ENCODE results near the gene PRRG2. TPM values are rescaled to one million over a fixed set of nuclear protein-coding genes. Genes with fewer than 3 reads are reported as not detected.

PRRG2 gene
- total RNA-seq, 1 experiment from 2014 or later = 4.7 TPM

DNA sequence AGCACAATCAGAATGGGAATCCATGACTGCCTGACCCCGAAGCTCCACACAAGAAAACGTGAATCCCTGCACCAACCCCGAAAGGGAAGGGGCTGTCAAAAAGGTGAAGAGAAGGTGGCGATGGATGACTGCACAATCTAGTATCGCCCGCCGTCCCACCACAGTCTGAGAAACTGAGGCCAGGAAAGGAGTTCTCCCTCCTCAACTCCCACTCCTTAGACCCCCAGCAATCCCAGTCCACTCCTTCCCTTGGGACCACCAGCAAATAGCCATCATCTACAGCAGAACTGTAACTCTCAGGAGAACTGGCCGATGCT is 1.2 kb upstream of the PRRG2 start:
- CTCF ChIA-PET = interaction anchor here (0.6 to 4.6 kb wide), 3 partner anchors 10 to 94 kb away, joined by 3 to 40 read pairs (median 9); no protein-coding TSS in a partner anchor
- Mint-ChIP-seq H3K9me3 (ENCODE audit: unreplicated experiment) (no peaks in the 10 kb centered on the region), H3K27ac (ENCODE audit: low read depth, unreplicated experiment) (peak overlapping the region; percentile 96), H3K27me3 (ENCODE audit: insufficient read depth, unreplicated experiment) (no peaks in the 10 kb centered on the region), H3K36me3 (ENCODE audit: insufficient read depth, unreplicated experiment) (peaks cover 13% of the 10 kb centered on the region), H3K4me1 (ENCODE audit: insufficient read depth, unreplicated experiment) (peaks cover 22% of the 10 kb centered on the region), H3K4me3 (ENCODE audit: unreplicated experiment) (peak overlapping the region; percentile 92)
- TF ChIP-seq, protein P1, sequence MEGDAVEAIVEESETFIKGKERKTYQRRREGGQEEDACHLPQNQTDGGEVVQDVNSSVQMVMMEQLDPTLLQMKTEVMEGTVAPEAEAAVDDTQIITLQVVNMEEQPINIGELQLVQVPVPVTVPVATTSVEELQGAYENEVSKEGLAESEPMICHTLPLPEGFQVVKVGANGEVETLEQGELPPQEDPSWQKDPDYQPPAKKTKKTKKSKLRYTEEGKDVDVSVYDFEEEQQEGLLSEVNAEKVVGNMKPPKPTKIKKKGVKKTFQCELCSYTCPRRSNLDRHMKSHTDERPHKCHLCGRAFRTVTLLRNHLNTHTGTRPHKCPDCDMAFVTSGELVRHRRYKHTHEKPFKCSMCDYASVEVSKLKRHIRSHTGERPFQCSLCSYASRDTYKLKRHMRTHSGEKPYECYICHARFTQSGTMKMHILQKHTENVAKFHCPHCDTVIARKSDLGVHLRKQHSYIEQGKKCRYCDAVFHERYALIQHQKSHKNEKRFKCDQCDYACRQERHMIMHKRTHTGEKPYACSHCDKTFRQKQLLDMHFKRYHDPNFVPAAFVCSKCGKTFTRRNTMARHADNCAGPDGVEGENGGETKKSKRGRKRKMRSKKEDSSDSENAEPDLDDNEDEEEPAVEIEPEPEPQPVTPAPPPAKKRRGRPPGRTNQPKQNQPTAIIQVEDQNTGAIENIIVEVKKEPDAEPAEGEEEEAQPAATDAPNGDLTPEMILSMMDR (IDR thresholded peaks at IDR 0.05; ENCODE audit: unreplicated experiment) = no peak
- DNase-seq (ENCODE audit: unreplicated experiment) = no peak
- intact Hi-C loops (cut with micrococcal nuclease) = loop anchor here (2.0 kb wide), 1 partner anchor 61 kb away; the partner anchor contains the start of gene RRAS
- POLR2A ChIA-PET = interaction anchor here (0.5 to 4.8 kb wide), 22 partner anchors 9 to 653 kb away, joined by 3 to 138 read pairs (median 11); partner anchors contain the start of genes ALDH16A1, ATF5, BCL2L12 and GYS1
- BruUV-seq (replicated peaks) = no TSS peak

DNA sequence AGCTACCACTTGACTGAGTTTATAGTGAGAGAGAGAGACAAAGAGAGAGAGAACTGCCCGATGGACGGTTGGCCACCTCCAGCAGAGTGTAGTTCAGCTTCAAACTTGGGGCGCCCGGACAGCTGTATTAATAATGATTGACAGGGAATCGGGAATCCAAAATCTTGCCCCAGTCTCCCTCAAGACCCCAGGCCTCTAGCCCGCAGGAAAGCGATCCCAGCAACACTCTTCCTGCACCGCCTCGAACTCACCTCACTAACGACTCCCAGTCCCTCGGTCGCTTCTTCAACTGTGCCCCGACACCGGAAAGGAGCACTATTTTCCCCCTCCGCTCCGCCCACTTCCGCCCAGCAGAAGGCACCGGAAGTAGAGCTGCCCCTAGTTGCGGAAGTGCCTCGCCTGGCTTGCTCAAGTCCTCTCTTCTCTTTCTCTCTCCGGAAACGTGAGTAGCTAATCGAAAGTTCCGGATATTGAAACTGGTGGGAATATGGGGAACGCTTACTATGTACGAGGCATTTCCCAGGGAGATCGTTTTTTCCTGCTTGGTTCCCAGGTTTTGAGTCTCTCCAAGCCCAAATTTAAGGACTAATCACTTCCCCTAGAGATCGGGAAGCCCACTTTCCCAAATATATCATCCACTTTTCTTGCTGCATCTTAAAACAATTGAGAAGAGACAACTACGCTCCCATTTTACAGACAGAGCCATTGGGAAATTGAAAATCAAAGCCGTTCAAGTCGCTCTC is 681 bp upstream of the PRRG2 start, which contains the start of gene NOSIP:
Gene NOSIP (minus strand): TSS at position 293 of the 743 bp plus-strand sequence. CDS start 19,865 bp downstream, outside the sequence.
- Mint-ChIP-seq H3K36me3 (ENCODE audit: insufficient read depth, unreplicated experiment) (peaks cover 8% of the 10 kb centered on the region), H3K4me3 (ENCODE audit: unreplicated experiment) (peak within 1 kb of the TSS; percentile 92), H3K9me3 (ENCODE audit: unreplicated experiment) (no peaks in the 10 kb centered on the region), H3K27me3 (ENCODE audit: insufficient read depth, unreplicated experiment) (no peaks in the 10 kb centered on the region), H3K4me1 (ENCODE audit: insufficient read depth, unreplicated experiment) (peaks cover 22% of the 10 kb centered on the region), H3K27ac (ENCODE audit: low read depth, unreplicated experiment) (peak within 1 kb of the TSS; percentile 96)
- DNase-seq (ENCODE audit: unreplicated experiment) = peak; percentile 98
- CTCF ChIA-PET = interaction anchor here (0.7 to 4.6 kb wide), 4 partner anchors 10 to 93 kb away, joined by 3 to 40 read pairs (median 6); no protein-coding TSS in a partner anchor
- TF ChIP-seq, protein P1 (IDR thresholded peaks at IDR 0.05; ENCODE audit: unreplicated experiment) = no peak
- TSS peak; percentile 57 for BruUV-seq (replicated peaks)
- intact Hi-C loops (cut with micrococcal nuclease) = loop anchor here (2.0 kb wide), 1 partner anchor 60 kb away; the partner anchor contains the start of gene RRAS
- POLR2A ChIA-PET = interaction anchor here (0.5 to 4.8 kb wide), 33 partner anchors 10 to 1800 kb away, joined by 3 to 138 read pairs (median 4); partner anchors contain the start of genes ADM5, ALDH16A1, BCL2L12 and FUZ

DNA sequence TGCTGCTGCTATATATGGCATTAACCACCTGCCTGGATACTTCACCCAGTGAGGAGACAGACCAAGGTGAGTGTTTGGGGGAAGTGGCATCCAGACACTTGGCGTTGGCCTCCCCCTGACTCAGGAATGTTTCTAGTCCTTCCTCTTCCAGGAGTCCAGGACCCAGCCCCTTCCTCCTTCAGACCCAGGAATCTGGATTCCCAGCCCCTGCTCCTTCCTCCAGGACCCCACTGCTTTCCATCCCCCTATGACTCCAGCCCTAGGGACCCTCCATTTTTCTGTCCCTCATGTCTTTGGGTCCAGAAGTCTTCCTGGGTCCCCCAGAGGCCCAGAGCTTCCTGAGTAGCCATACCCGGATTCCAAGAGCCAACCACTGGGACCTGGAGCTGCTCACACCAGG is 2.1 kb downstream of the PRRG2 start:
- ChIA-PET CTCF (interaction anchor here (0.6 kb wide), 1 partner anchor 585 kb away, joined by 3 read pairs; no protein-coding TSS in a partner anchor), POLR2A (interaction anchor here (0.6 kb wide), 1 partner anchor 31 kb away, joined by 3 read pairs; no protein-coding TSS in a partner anchor)
- BruUV-seq (replicated peaks) = no TSS peak
- Mint-ChIP-seq H3K36me3 (ENCODE audit: insufficient read depth, unreplicated experiment) (no peaks in the 10 kb centered on the region), H3K4me3 (ENCODE audit: unreplicated experiment) (no peak overlapping the region), H3K4me1 (ENCODE audit: insufficient read depth, unreplicated experiment) (peaks cover 17% of the 10 kb centered on the region), H3K9me3 (ENCODE audit: unreplicated experiment) (no peaks in the 10 kb centered on the region), H3K27me3 (ENCODE audit: insufficient read depth, unreplicated experiment) (no peaks in the 10 kb centered on the region), H3K27ac (ENCODE audit: low read depth, unreplicated experiment) (no peak overlapping the region)
- TF ChIP-seq, protein P1 (IDR thresholded peaks at IDR 0.05; ENCODE audit: unreplicated experiment) = no peak
- intact Hi-C loops (cut with micrococcal nuclease) = no loop called here
- DNase-seq (ENCODE audit: unreplicated experiment) = no peak

DNA sequence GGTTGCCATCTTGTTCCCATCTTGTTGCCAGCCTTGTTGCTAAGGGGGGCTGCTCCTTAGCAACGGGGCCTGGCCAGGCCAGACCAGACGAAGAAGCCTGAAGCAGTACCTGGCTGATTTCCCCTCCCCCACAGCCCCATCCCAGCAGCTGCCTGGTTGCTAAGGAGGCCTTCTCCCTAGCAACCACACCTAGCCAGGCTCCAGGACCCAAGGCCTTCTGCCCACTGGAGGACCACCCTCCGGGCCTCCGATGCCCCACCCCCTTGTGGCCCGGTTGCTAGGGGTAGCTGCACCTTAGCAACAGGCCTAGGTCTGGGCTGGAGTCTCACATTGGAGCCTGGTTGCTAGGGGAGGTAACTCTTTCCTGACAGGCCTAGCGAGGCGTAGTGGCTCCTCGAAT is 3.9 kb downstream of the PRRG2 start:
- H3K27ac Mint-ChIP-seq (ENCODE audit: low read depth, unreplicated experiment) = no peak overlapping the region
- no peak overlapping the region for H3K4me3 Mint-ChIP-seq (ENCODE audit: unreplicated experiment)
- no TSS peak for BruUV-seq (replicated peaks)
- H3K4me1 Mint-ChIP-seq (ENCODE audit: insufficient read depth, unreplicated experiment) = peaks cover 15% of the 10 kb centered on the region
- POLR2A ChIA-PET = interaction anchor here (1.3 kb wide), 1 partner anchor 55 kb away, joined by 4 read pairs; the partner anchor contains the start of gene RRAS
- CTCF ChIA-PET = interaction anchor here (0.6 to 1.2 kb wide), 3 partner anchors 15 to 113 kb away, joined by 3 to 6 read pairs (median 3); no protein-coding TSS in a partner anchor
- H3K36me3 Mint-ChIP-seq (ENCODE audit: insufficient read depth, unreplicated experiment) = no peaks in the 10 kb centered on the region
- H3K9me3 Mint-ChIP-seq (ENCODE audit: unreplicated experiment) = no peaks in the 10 kb centered on the region
- DNase-seq (ENCODE audit: unreplicated experiment) = no peak
- TF ChIP-seq, protein P1 (IDR thresholded peaks at IDR 0.05; ENCODE audit: unreplicated experiment) = no peak
- H3K27me3 Mint-ChIP-seq (ENCODE audit: insufficient read depth, unreplicated experiment) = no peaks in the 10 kb centered on the region
- intact Hi-C loops (cut with micrococcal nuclease) = no loop called here
